CD4-positive, alpha-beta T cell treated with Interferon gamma for 1 hour (primary cell): ENCODE data around the gene ARHGAP26.
A peak's percentile ranks its signal among the peaks of the same experiment; 100 is the strongest.

Experiments
- DNase-seq: peaks from one replicate; pipeline ENCODE4 v3.0.0-alpha.2; 2020

Gene ARHGAP26

DNA sequence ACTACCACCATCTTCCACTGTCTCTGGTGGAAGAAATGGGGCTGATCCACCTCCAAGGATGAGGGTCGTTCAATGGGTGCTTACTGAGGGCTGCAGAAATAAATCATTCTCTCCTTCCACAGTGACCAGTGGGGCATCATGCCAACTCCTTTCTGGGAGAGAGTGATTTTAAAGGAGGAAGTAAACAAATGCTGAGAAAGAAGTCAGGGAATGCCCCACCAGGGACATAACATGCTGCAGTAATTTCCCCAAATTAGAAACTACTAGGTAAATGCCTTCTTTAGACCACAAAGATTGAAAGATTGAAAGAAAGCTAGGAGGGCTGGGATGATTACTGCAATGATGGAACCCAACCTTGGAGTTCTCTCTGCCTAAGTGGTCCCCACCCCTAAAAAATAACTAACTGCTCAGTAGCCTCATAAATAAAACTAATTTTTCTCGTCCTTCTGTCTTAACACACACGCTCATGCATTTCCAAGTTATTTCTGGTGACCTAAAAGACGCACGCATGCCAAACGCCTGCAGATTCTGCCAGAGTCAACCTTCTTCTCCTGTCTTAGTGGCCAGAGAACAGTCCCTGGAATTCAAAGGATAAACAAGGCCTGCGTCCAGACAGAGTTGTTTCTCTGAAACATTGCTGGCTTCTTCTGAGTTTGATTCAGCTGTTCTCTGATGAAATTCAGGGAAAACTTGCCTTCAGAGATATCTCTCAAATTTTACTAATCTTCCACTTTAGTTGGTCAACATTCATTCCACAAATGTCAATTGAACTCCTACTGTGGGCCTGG lies 383.3 kb downstream of the ARHGAP26 start:
- DNase-seq = no peak

DNA sequence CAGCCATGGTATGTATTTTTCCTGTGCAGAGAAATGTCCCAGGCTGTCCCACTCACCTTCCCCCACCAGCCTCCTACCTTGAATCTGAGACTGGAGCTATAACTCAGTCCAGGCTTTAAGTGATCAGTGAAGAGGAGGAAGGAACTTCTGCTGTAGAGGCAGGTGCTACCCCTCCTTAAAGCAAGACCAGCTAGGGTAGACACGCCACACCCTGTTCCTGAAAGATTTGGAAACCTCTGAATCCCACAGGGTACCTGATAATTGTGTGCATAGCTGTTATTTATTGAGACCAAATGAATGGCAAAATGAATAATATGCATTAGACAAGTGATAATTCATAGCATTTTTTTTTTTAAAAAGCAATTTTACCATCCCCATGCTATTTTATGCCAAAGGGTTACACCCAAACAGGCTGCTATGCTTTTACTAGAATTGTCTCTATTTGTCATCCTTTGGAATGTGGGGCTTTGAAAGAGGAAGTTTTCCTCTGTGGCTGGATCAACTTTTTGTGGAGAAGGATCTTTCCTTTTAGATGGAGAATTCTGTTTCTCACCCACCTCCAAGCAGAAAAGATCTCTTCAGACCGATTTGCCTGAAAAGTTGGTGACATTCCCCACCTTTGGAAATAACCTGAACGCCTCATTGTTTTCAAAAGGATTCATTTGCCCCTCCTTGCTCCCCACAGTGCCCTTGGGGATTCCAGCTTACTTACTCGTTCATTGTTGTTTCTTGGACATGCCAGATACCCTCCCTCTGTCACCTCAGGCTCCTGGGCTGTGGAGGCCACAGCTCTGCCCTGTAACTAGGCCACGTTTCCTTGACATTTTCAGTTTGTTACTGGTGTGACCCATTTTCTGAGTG lies 384.6 kb downstream of the ARHGAP26 start:
- no peak for DNase-seq

DNA sequence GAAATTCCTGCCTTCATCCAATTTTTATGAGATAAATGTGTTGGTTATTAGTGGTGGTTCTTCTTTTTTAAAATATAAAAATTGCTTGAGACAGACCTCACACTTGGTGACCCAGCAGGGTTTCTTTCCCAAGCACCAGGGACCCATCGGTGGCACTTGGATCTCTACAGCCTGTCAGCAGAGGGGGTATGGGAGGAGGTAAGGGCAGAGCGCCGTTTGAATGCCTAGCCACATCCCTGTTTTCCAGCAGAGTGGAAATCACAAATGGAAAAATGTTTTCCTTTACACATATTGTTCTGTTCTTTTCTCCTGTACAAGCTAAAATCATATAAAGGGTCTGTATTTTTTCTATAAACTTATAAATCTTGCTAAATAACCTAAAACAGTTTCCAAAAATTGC lies 385.3 kb downstream of the ARHGAP26 start:
- DNase-seq = no peak

DNA sequence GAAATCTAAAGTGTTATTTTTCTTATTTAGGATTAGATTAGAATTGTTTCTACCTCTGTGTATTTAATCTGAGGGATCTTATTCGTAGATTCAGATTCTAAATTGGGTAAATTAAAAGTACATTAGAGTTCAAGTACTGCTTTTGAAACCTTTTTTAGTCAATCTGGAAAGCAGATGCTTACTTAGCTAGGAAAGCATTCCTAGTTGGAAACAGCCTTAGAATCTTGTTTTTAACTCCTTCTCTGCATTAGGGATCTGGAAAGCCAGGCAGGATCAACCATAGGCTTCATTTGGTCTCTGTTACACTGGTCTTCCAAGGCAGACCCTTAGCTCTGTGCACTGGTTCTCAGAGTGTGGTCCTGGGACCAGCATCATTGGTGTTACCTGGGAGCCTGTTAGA lies 385.9 kb downstream of the ARHGAP26 start:
- DNase-seq = no peak

DNA sequence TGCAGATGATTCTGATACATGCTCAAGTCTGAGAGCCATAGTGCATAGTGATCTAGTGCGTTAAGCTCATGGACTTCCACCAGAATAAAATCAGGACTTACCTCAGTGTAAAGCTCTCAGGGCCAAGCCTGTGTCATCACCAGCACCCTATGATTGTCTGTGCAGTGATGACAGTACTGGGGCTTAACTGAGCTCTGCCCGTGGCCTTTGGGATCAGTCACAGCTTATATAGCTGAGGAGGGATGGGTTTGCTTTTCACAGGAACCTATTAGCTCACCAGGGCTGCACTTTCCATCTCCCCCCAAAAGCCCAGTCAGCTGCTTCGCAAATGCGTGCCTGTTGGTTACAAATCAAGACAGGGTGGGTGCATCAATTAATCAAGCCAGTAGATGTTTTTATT lies 386.4 kb downstream of the ARHGAP26 start:
- no peak for DNase-seq

DNA sequence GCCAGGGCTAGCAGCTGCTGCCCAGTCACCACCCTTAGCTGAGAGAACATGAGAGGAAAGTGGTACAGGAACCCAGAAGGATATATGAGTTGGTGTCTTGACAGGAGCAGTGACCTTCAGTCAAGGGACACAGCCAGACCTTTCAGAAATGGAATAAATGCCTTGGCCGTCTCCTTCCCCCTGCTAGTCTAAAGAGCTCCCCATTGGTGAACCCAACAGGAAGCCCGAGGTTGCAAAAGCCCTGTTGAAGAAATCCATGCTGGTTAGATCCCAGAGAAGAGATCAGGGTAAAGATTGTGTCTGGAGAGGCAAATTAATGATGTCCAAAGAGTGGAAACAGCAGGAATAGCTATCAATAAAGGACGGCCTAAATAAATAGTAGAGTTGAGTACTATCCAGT lies 388.9 kb downstream of the ARHGAP26 start:
- DNase-seq = no peak

DNA sequence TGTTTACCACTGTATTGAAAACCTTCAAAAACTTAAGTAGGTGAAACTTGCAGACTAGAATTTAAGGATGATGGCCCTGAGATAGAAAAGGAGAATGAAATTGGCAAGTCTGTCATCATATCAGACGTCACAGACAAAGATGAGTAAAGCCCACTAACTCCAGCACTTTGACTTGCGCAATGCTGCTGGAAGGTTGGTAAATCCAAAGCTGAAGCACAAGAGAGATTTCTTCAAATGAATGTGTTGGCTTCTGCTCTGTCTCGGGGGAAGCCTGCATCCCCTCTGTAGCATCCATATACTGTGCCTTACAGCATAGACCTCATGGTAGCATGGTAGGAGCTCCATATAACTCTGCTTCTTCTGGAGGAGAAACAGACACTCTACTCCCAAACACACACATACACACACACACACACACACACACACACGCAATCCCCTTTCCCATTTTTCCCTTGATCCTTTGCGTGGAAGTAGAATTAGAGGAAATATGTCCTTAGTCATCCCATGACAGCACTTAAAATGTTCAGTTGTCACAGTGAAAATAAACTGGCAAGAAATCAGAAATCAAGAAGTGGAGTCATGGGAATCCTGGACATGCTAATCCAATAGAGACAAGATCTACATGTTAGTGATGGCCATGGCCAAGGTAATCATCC lies 391.8 kb downstream of the ARHGAP26 start:
- DNase-seq = peak; percentile 42

DNA sequence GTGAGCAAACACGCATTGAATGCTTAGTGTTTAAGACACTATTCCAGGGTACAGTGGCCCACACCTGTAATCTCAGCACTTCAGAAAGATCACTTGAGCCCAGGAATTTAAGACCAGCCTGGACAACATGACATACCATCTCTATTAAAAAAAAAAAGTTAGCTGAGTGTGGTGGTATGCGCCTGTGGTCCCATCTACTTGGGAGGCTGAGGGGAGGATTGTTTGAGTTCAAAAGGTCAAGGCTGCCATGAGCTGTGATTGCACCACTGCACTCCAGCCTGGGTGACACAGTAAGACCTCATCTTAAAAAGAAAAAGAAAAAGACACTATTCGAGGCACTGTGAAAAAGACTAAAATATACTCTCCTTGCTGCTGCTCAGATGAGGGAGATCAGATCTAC lies 392.6 kb downstream of the ARHGAP26 start:
- DNase-seq = no peak

DNA sequence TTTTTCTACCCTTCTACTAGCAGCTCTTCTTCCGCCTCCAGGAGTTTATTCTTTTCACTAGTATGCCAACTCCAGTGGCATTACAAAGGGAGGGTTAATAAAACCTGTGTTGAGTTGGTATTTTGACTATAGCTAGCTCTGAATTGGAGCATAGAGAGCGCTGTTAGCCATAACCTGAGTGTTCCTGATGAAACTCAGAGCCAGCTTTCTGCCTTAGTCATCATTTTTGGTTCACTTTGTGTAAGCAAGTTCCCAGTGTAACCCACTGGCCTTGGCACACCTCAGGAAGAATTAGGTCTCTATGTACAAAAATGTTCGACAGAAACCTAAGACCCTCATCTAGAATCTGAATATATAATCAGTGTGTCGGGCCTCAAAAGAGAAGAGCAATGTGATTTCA lies 394.4 kb downstream of the ARHGAP26 start:
- no peak for DNase-seq

DNA sequence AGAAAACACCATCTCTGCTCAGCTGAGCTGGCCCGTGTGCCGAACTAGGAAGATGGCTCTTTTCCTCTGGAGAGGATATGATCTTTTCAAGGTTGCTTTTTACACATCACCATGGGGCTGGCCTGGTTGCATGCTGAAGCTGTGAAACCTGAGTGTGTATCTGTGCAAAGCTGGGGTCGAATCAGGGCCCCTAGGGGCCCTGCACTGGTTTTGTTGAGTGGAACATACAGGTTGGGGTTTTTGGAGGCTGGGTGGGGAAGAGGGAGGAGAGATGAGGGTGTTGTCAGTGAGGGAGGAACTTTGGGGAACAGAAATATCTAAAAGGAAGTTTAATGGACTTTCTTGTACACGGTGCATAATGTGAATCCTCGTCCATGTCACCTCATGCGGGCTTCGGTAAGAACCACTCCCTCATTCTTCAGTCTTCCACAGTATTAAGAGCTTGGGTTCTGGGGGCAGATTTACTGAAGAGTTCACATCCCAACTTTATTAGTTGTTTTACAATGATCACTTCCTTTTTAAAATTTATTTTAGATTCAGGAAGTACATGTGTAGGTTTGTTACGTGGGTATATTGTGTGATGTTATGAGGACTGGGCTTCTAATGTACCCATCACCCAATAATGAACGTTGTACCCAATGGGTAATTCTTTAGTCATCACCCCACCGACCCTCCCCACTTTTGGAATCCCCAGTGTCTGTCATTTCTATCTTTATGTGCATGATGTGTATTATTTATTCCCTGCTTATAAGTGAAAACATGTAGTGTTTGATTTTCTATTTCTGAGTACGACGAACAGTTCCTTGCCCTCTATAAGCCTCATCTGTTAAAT lies 395.1 kb downstream of the ARHGAP26 start:
- DNase-seq = no peak

DNA sequence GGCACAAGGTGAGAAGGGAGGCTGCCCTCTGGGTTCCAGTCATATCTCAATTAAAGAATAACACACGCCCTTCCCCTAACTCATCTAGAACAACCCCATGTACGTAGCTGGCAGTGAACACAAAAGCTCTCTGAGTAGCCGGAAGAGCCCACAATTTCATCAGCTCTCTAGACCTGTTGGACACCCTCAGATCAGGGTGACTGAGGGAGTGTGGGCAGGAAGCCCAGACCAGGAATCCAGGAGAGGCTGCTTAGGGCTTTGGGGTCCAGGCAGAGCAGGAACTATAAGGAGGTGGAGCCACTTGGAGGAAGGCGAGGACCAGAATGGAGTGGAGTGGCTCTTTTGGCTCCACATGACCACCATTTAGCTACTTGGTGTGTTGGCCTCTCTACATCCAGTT lies 395.9 kb downstream of the ARHGAP26 start:
- DNase-seq = no peak

DNA sequence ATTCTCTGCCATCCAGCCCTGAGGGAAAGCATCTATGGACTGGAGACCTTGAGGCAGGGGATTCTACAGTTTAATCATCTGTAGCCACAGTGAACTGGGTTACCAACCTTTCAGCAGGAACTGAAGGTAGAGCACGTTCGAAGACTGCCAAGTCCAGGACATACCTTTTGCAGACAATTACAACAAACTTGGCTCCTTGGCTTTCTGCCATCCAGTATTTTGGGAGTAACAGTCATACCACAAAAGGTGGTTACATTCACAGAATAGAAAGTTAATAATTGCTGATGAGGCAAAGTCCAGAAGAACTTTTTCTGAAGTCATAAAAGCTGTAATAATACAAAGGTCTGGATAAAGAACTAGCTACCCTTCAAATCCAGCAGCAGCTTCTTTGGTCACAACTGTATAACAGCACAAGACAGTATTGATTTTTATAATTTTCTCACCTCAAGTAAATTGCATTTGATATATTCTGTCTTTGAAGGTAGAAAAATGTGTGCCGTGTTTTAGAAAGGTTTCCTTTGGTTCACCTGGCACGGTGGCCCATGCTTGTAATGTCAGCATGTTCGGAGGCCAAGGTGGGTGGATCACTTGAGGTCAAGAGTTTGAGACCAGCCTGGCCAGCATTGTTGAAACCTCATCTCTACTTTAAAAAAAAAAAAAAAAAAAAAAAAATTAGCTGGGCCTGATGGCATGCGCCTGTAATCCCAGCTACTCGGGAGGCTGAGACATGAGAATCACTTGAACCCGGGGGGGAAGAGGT lies 396.7 kb downstream of the ARHGAP26 start:
- no peak for DNase-seq

DNA sequence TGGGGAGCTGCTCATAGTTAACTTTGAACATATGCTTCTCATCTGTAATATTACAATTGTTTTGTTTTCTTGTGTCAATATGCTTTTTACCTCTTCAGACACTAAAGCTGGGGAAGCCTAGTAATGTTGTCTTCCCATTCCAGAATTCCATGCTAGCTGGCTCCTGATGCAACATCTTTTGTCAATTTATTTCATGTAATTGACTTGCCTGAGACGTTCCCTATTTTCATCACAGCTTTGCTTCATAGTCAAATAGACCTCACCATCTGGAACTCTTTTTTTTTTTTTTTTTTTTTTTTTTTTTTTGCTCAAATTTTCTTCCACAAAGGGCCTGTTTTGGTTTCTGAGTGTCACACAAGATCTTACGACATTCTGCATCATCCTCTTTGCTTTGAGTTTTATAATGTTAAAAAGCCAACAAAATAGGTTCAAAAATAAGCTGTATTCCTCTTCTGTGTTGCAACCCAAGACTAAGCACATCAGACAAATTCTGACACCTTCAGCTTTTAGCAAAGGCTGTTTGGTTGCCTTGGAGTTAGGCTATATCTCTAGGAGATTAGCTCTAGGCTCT lies 398.1 kb downstream of the ARHGAP26 start:
- no peak for DNase-seq

DNA sequence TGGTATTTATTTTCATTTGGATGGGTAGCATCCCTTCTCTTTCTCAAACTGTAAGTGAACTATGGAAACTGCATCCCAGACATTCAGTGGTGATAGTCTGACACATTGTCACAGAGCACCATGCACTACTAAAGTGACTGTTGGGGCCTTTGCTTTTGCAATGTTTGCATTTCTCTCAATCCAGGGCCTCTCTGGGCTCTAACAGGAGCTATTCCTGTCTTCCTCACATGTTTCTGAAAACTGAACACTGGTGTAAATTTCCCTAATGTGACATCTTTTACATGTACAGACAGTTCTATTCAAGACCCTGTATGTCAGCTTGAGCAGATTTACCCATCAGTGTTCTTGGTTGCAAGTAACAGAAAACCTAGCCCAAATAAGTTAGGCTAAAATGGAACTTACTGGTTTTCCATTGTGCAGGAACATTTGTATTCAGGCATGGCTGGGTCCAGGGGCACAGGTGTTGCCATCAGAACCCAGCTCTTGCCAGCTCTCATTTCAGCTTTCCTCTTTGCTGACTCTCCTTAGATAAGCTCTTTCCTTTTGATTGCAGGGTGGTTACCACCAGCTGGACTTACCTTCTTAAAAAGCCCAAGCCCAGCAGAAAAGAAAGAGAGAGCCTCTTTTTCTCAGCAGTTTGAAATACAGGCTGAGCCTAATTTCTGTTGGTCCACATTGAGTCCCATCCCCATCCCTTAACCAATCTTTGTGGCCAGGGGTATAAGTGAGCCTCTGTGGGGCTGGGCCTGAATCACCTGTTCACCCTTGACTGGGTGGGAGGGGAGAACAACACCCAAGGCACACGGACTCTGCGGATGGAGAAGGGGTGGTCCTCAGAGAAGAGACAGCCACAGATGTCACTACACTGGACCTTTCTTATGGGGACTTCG lies 399.0 kb downstream of the ARHGAP26 start:
- no peak for DNase-seq

DNA sequence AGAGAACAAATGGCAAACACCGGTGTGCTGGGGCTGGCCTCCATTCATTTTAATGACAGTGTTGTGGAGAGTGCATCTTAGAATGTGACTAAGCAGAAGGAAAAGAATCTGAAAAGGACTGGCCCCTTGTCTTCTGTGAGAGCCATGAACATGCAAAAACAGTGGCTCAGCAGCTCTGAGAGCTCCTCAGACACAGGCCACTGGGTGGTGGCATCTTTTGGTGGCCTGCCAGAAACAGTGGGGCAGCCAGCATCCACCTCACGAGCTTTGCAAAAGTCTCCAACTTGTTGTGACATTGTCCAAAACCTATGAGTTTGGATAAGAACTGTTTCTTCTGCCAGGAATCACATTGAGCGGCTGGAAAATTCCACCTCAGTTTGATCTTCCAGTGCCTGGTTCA lies 399.9 kb downstream of the ARHGAP26 start:
- DNase-seq = no peak

DNA sequence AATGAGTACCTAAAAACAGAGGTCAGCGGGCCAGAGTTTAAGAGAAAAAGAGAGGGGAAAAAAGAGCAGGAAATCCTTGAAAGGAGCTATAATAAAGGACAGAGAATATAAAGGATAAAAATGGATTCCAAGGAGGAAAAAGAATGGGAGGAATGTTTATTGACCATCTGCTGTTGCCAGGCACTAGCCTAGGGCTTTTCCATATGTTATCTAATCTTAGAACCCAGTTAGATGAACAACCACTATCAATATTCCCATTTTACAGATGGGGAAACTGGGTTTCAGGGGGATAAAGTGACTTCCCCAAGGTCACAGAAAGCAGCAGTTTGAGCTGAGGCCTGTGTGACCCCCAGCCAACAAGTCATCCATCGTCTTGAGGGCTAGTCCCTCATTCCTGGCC lies 400.8 kb downstream of the ARHGAP26 start:
- DNase-seq = no peak

DNA sequence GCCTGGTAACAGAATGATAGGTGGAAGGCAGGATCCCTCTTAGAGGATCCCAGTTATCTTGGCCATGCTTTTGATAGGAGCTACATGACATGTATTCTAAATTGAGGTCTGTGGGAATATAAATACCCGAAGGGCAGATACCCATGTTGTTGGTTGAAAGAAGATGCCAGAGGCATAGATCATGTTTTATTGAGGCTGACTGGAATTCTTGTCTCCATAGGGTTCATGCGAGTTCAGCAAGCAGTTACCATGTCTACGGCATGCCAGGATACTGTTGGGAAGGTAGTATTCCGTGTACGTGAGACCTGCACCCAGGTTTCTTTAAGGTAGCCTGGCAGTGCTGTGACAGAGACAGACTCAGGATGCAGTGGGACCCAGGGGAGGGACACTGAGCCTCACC lies 402.6 kb downstream of the ARHGAP26 start:
- DNase-seq = no peak

DNA sequence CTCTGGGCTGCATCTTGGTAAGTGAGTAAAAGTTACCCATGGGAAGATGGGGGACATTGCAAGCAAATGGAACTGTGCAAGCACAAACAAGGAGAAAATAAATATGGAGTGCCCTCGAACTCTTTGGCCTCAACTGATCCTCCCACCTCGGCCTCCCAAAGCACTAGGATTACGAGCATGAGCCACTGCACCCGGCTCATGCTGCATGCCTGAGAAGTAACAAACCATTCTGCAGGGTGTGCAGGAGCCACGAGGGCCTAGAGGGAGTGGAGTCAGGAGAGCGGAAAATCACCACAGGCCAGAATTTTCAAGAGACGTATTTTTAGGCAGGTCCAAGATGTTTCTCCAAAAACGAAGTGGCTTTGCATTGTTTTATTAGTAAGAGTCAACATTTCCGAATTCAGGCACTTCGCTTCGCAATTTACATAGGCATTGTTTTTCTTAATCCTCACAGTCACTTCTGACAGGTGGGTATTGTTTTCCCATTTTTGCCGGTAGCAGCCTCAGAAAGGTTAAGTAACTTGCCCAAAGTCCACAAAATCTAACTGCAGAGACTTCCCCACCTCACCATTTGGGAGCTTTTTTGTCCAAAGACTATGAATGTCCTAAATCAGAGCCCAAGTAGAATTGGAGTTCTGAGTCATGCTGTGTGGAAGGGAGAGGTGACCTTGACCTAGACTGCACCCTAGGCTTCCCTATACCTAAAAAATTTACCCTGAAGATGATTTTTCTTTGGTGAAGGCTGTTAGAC lies 403.1 kb downstream of the ARHGAP26 start:
- no peak for DNase-seq

DNA sequence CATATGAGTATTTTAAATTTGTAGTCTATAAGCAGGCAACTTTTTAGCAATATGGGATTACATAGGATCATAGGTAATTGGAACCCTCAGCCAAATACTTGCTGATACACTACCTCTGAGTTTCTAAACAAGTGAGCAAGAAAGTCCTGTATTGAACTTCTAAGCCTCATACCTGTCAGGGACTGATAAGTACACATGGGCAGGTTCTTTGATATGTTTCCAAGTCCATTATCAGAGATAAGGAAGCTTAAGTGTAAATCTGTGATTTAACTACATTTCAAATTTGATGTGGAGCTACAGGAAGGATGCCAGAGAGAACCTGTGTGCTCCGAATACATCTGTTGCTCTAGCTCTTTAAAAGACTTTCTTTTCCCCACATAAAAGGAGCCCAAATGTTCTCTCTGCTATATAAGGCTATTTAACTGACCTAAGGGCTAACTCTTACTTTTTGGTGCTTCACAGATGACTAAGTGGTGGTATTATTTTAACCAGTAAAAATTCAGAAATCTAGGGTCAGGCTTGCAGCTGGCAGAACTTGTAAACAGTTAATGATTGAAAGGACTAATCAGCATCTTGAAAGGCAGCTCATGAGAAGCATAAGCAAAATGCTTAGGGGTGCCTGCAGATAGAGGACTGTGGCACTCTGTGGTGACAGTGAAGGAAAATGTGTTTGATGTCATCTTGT lies 404.7 kb downstream of the ARHGAP26 start:
- no peak for DNase-seq
